K562 (cell line): ENCODE data around the gene XPNPEP3. TPM values are rescaled to one million over a fixed set of nuclear protein-coding genes. Genes with fewer than 3 reads are reported as not detected.

Experiments used
- CCNT2 ChIP-seq: IDR thresholded peaks from 2 replicates; pipeline ENCODE4 v1.6.1; 2011; ENCODE audit warnings: borderline replicate concordance, low read depth, mild to moderate bottlenecking, moderate library complexity, mixed read lengths, low read length; ENCODE audit not compliant: insufficient read length; ENCODE audit errors: extremely low read depth
- EGR1 ChIP-seq: fragments of 450-650 bp; conservative IDR thresholded peaks from 2 replicates; pipeline ENCODE4 v1.6.1; 2017; ENCODE audit warnings: mild to moderate bottlenecking
- ELF2 ChIP-seq: fragments of 250-450 bp; sonication (Bioruptor Pico); IDR thresholded peaks from 2 replicates; pipeline ENCODE4 v1.5.0; 2021; ENCODE audit warnings: mild to moderate bottlenecking
- FOXK1 ChIP-seq: sonication (generic); formaldehyde crosslinking; IDR thresholded peaks from 2 replicates; pipeline ENCODE4 v1.8.0; 2022; ENCODE audit warnings: missing genetic modification reagents, mild to moderate bottlenecking, borderline replicate concordance
- HEY1 ChIP-seq: fragments of 250-450 bp; sonication (Bioruptor Pico); IDR thresholded peaks from 2 replicates; pipeline ENCODE4 v1.5.0; 2020; ENCODE audit warnings: mild to moderate bottlenecking, moderate library complexity, borderline replicate concordance
- KLF16 ChIP-seq: IDR thresholded peaks from 2 replicates; pipeline ENCODE4 v1.6.1; 2016; ENCODE audit warnings: antibody characterized with exemption
- LARP7 ChIP-seq: fragments of 450-650 bp; IDR thresholded peaks from 2 replicates; pipeline ENCODE4 v1.6.1; 2016
- NONO ChIP-seq, 2 experiments: fragments of 200-400 bp in 1 of 2; fragments of 450-650 bp in 1 of 2; formaldehyde crosslinking in 1 of 2; IDR thresholded peaks; 2 replicates each; pipeline ENCODE4 v1.6.1; 2017; ENCODE audit warnings: low read depth in 2 of 2, mild to moderate bottlenecking in 2 of 2, moderate library complexity in 2 of 2, low read length in 1 of 2
- PHB2 ChIP-seq: fragments of 450-650 bp; IDR thresholded peaks from 2 replicates; pipeline ENCODE4 v1.6.1; 2017; ENCODE audit warnings: low read depth
- PHF8 ChIP-seq: fragments of 200-600 bp; sonication (generic); IDR thresholded peaks from 2 replicates; pipeline ENCODE4 v1.6.1; 2012; ENCODE audit warnings: mixed run types, mild to moderate bottlenecking, inconsistent platforms, low read length, moderate library complexity, borderline replicate concordance
- SMAD4 ChIP-seq: fragments of 250-450 bp; sonication (Bioruptor Pico); conservative IDR thresholded peaks from 2 replicates; pipeline ENCODE4 v1.8.0; 2021; ENCODE audit warnings: inconsistent platforms, mild to moderate bottlenecking, moderate library complexity
- TAL1 ChIP-seq: fragments of 450-650 bp; IDR thresholded peaks from 2 replicates; pipeline ENCODE4 v1.6.1; 2016; ENCODE audit warnings: mild to moderate bottlenecking
- ZKSCAN1 ChIP-seq: fragments of 150-350 bp; IDR thresholded peaks from 2 replicates; pipeline ENCODE4 v1.6.1; 2016; ENCODE audit warnings: low read depth, low read length
- ZNF586 ChIP-seq: fragments of 450-650 bp; formaldehyde crosslinking; conservative IDR thresholded peaks from 2 replicates; pipeline ENCODE4 v1.4.0; 2020; ENCODE audit warnings: mild to moderate bottlenecking, moderate library complexity
- ZZZ3 ChIP-seq: fragments of 450-650 bp; IDR thresholded peaks from 2 replicates; pipeline ENCODE4 v1.6.1; 2016; ENCODE audit warnings: antibody characterized with exemption, mild to moderate bottlenecking, moderate library complexity
- polyA plus RNA-seq, 8 experiments: library from polyadenylated mRNA; depleted of rRNA in 4 of 8; stranded (reverse) in 5 of 8; unstranded in 3 of 8; fragments of >200 nt; fragmentation: Nextera tagmentation in 2 of 8; fragmentation: Illumina TruSeq in 1 of 8; extraction: Ambion mirVana in 2 of 8; extraction: Trizol in 1 of 8; gene quantifications; 2 replicates each; pipeline versions ENCODE4 v1.2.1 to v1.2.3, GENCODE V29; 2011 to 2014; ENCODE audit warnings: inconsistent platforms in 1 of 8, missing spikeins in 1 of 8
- total RNA-seq, 7 experiments: library from RNA; depleted of rRNA in 6 of 7; stranded (reverse); fragments of >200 nt in 6 of 7; fragmentation: Illumina TruSeq in 2 of 7; extraction: Trizol in 2 of 7; gene quantifications; 2 replicates each; pipeline versions ENCODE4 v1.2.1 to v1.2.3, GENCODE V29; 2011 to 2021; ENCODE audit warnings: low replicate concordance in 1 of 7
- TF ChIP-seq, protein P1 (sequence below): sonication (generic); formaldehyde crosslinking; IDR thresholded peaks from 2 replicates; pipeline ENCODE4 v1.8.0; 2023; ENCODE audit warnings: missing genetic modification reagents, mild to moderate bottlenecking, borderline replicate concordance
- TF ChIP-seq, protein P2 (sequence below), 2 experiments: fragments of 450-650 bp in 1 of 2; IDR thresholded peaks; 2 replicates each; pipeline ENCODE4 v1.6.1; 2011 to 2017; ENCODE audit warnings: low read depth in 2 of 2, antibody characterized with exemption in 1 of 2, borderline replicate concordance in 1 of 2, low read length in 1 of 2, mild to moderate bottlenecking in 1 of 2, mixed read lengths in 1 of 2; ENCODE audit not compliant: control insufficient read depth in 1 of 2
- TF ChIP-seq, protein P3 (sequence below): fragments of 250-450 bp; sonication (Bioruptor Pico); IDR thresholded peaks from 2 replicates; pipeline ENCODE4 v1.8.0; 2022; ENCODE audit warnings: inconsistent platforms

XPNPEP3 gene
- total and polyA plus RNA-seq, 9 of the 15 experiments (the other 6 are each of a cell fraction or from before 2014, with no cell fraction given): 9.1 to 22.6 (median 15.6) TPM

DNA sequence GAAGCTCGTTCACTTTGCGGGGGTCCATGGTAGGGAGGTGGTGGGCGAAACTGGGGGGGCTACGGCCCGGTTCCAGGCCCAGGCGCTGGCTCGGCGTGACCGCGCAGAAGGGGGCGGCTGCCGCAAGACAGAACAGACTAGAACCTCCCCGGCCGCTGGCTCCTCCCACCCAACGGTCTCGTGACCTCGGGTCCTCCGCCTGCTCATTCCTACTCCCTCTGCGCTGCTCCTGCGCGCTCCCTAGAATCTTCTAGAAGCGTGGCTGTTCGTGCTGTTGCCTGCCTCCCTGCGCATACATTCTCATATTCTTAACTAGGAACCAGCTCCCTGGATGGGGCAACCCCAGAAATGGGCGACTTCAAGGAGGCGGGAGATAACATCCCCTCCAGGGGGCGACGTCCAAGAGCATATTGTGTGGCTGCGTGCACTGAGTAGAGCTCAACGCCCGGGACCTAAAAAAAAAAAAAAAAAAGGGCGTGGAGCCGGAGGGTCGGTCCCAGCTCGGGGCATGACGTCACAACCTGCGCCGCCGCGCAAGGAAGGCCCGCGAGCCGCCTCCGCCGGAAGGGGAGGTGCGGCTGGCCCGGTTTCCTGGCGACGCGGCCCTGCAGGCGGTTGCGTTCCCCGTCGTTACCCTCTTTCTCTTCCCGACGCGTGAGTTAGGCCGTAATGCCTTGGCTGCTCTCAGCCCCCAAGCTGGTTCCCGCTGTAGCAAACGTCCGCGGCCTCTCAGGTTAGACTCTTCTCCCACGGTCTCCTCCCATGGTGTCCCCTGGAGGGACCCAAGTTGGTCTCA, at the start of gene XPNPEP3, which contains the start of gene ST13 (continued):
- TF ChIP-seq, protein P1, sequence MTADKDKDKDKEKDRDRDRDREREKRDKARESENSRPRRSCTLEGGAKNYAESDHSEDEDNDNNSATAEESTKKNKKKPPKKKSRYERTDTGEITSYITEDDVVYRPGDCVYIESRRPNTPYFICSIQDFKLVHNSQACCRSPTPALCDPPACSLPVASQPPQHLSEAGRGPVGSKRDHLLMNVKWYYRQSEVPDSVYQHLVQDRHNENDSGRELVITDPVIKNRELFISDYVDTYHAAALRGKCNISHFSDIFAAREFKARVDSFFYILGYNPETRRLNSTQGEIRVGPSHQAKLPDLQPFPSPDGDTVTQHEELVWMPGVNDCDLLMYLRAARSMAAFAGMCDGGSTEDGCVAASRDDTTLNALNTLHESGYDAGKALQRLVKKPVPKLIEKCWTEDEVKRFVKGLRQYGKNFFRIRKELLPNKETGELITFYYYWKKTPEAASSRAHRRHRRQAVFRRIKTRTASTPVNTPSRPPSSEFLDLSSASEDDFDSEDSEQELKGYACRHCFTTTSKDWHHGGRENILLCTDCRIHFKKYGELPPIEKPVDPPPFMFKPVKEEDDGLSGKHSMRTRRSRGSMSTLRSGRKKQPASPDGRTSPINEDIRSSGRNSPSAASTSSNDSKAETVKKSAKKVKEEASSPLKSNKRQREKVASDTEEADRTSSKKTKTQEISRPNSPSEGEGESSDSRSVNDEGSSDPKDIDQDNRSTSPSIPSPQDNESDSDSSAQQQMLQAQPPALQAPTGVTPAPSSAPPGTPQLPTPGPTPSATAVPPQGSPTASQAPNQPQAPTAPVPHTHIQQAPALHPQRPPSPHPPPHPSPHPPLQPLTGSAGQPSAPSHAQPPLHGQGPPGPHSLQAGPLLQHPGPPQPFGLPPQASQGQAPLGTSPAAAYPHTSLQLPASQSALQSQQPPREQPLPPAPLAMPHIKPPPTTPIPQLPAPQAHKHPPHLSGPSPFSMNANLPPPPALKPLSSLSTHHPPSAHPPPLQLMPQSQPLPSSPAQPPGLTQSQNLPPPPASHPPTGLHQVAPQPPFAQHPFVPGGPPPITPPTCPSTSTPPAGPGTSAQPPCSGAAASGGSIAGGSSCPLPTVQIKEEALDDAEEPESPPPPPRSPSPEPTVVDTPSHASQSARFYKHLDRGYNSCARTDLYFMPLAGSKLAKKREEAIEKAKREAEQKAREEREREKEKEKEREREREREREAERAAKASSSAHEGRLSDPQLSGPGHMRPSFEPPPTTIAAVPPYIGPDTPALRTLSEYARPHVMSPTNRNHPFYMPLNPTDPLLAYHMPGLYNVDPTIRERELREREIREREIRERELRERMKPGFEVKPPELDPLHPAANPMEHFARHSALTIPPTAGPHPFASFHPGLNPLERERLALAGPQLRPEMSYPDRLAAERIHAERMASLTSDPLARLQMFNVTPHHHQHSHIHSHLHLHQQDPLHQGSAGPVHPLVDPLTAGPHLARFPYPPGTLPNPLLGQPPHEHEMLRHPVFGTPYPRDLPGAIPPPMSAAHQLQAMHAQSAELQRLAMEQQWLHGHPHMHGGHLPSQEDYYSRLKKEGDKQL (CRISPR knock-in tag): no peak
- TF ChIP-seq PHB2 (no peak), ZKSCAN1 (no peak), TAL1 (0 out of 2 replicates have a peak, but pooled peaks have one; percentile 18), KLF16 (no peak), ZZZ3 (no peak), SMAD4 (no peak), NONO (IDR thresholded peaks at IDR 0.05; ENCODE audit: low read depth in 2 of 2, low read length in 1 of 2) (no peak), FOXK1 (CRISPR knock-in tag) (no peak), PHF8 (peak; percentile 69; the same call in 1 of the 2 replicates), HEY1 (CRISPR knock-in tag) (no peak), ELF2 (CRISPR knock-in tag) (no peak), LARP7 (no peak), EGR1 (peak; percentile 14), ZNF586 (CRISPR knock-in tag) (no peak), CCNT2 (peak; percentile 49)
- TF ChIP-seq, protein P2, sequence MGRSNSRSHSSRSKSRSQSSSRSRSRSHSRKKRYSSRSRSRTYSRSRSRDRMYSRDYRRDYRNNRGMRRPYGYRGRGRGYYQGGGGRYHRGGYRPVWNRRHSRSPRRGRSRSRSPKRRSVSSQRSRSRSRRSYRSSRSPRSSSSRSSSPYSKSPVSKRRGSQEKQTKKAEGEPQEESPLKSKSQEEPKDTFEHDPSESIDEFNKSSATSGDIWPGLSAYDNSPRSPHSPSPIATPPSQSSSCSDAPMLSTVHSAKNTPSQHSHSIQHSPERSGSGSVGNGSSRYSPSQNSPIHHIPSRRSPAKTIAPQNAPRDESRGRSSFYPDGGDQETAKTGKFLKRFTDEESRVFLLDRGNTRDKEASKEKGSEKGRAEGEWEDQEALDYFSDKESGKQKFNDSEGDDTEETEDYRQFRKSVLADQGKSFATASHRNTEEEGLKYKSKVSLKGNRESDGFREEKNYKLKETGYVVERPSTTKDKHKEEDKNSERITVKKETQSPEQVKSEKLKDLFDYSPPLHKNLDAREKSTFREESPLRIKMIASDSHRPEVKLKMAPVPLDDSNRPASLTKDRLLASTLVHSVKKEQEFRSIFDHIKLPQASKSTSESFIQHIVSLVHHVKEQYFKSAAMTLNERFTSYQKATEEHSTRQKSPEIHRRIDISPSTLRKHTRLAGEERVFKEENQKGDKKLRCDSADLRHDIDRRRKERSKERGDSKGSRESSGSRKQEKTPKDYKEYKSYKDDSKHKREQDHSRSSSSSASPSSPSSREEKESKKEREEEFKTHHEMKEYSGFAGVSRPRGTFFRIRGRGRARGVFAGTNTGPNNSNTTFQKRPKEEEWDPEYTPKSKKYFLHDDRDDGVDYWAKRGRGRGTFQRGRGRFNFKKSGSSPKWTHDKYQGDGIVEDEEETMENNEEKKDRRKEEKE (IDR thresholded peaks at IDR 0.05; ENCODE audit: borderline replicate concordance in 1 of 2, control insufficient read depth in 1 of 2, low read depth in 2 of 2, low read length in 1 of 2): no peak
- TF ChIP-seq, protein P3, sequence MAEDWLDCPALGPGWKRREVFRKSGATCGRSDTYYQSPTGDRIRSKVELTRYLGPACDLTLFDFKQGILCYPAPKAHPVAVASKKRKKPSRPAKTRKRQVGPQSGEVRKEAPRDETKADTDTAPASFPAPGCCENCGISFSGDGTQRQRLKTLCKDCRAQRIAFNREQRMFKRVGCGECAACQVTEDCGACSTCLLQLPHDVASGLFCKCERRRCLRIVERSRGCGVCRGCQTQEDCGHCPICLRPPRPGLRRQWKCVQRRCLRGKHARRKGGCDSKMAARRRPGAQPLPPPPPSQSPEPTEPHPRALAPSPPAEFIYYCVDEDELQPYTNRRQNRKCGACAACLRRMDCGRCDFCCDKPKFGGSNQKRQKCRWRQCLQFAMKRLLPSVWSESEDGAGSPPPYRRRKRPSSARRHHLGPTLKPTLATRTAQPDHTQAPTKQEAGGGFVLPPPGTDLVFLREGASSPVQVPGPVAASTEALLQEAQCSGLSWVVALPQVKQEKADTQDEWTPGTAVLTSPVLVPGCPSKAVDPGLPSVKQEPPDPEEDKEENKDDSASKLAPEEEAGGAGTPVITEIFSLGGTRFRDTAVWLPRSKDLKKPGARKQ: no peak
